Measurements from ENCODE around the gene RDH13. TPM values are rescaled to one million over a fixed set of nuclear protein-coding genes. Genes with fewer than 3 reads are reported as not detected.
"Not testable (repeated sequence)": the region's sequence is repeated elsewhere in the genome, so short reads cannot be mapped to it uniquely, and the experiment has no call there.

The RDH13 gene
- total RNA-seq, 1 donor from 2014 or later = 37.9 TPM

- peaks cover 4% of the 10 kb centered on the region for H3K36me3 Mint-ChIP-seq
- H3K27me3 Mint-ChIP-seq = no peaks in the 10 kb centered on the region
- H3K4me1 Mint-ChIP-seq (ENCODE audit: unreplicated experiment) = no peaks in the 10 kb centered on the region
- no peak for DNase-seq (ENCODE audit: extremely low spot score, unreplicated experiment)
- TF ChIP-seq, protein P1, sequence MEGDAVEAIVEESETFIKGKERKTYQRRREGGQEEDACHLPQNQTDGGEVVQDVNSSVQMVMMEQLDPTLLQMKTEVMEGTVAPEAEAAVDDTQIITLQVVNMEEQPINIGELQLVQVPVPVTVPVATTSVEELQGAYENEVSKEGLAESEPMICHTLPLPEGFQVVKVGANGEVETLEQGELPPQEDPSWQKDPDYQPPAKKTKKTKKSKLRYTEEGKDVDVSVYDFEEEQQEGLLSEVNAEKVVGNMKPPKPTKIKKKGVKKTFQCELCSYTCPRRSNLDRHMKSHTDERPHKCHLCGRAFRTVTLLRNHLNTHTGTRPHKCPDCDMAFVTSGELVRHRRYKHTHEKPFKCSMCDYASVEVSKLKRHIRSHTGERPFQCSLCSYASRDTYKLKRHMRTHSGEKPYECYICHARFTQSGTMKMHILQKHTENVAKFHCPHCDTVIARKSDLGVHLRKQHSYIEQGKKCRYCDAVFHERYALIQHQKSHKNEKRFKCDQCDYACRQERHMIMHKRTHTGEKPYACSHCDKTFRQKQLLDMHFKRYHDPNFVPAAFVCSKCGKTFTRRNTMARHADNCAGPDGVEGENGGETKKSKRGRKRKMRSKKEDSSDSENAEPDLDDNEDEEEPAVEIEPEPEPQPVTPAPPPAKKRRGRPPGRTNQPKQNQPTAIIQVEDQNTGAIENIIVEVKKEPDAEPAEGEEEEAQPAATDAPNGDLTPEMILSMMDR (conservative IDR thresholded peaks at IDR 0.05) = no peak
- no peaks in the 10 kb centered on the region for H3K9me3 Mint-ChIP-seq
- H3K27ac Mint-ChIP-seq = no peak overlapping the region
- H3K4me3 Mint-ChIP-seq = no peak overlapping the region
Measured at GRCh38 chr19:55042344-55042678, 20.6 kb downstream of the RDH13 start.

DNA sequence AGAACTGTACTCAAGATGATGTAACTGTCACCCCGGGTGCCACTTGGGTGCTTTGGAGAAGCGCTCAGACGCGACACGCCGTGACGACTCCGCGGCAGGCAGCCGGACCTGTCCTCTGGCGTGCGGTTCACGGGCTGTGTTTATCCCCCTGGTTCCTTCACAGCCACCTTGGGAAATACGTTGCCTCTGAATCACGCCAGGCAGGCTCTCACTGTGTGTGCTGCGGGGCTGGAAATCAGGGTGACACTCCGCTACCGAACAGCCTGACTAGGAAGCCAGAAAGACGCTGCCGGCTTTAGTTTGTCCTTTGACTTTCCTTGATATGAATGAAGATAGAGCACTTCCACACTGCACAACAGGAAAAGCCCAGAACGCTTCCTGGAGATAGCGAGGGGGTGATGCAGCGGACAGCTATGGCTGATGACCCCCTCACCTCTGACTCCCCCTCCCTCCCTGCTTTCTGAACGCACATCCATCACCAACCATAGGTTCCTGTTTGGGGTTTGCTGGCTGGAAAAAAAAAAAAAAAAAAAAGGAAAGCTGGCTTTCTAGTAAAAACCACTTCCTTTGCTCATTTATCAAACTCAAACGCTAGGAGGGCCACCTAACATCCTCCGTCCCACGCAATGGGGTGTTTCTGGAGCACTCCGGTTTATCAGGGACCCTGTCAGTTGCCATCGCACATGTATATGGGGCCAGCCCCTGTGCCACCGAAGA is 21.2 kb downstream of the RDH13 start:
- H3K27ac Mint-ChIP-seq = no peak overlapping the region
- H3K36me3 Mint-ChIP-seq = peaks cover 4% of the 10 kb centered on the region
- no peaks in the 10 kb centered on the region for H3K27me3 Mint-ChIP-seq
- TF ChIP-seq, protein P1 (conservative IDR thresholded peaks at IDR 0.05) = no peak
- H3K9me3 Mint-ChIP-seq = no peaks in the 10 kb centered on the region
- no peaks in the 10 kb centered on the region for H3K4me1 Mint-ChIP-seq (ENCODE audit: unreplicated experiment)
- no peak for DNase-seq (ENCODE audit: extremely low spot score, unreplicated experiment)
- no peak overlapping the region for H3K4me3 Mint-ChIP-seq

- H3K36me3 Mint-ChIP-seq = peaks cover 4% of the 10 kb centered on the region
Measured at GRCh38 chr19:55041244-55041626, 21.7 kb downstream of the RDH13 start.

DNA sequence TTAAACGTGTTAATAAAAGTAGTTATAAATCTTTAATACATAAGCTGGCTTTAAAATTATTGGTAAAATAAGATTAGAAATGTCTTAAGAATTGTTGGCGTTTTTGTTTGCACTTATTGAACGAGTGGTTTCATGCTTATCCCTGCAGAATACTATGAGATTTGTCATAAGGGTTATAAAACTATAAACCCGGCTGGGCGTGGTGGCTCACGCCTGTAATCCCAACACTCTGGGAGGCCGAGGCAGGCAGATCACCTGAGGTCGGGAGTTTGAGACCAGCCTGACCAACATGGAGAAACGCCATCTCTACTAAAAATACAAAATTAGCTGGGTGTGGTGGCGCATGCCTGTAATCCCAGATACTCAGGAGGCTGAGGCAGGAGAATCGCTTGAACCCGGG is 22.3 kb downstream of the RDH13 start:
- not testable (repeated sequence) for H3K9me3 Mint-ChIP-seq; H3K27me3 Mint-ChIP-seq; DNase-seq (ENCODE audit: extremely low spot score, unreplicated experiment); H3K36me3 Mint-ChIP-seq; H3K4me1 Mint-ChIP-seq (ENCODE audit: unreplicated experiment); H3K27ac Mint-ChIP-seq; H3K4me3 Mint-ChIP-seq

More at GRCh38 chr19:55041244-55041626, 21.7 kb downstream of the RDH13 start:
- Mint-ChIP-seq H3K27me3 (no peaks in the 10 kb centered on the region), H3K4me1 (ENCODE audit: unreplicated experiment) (no peaks in the 10 kb centered on the region), H3K4me3 (no peak overlapping the region), H3K9me3 (no peaks in the 10 kb centered on the region), H3K27ac (no peak overlapping the region)
- TF ChIP-seq, protein P1 (conservative IDR thresholded peaks at IDR 0.05) = no peak
- DNase-seq (ENCODE audit: extremely low spot score, unreplicated experiment) = no peak

- not testable (repeated sequence) for H3K27ac Mint-ChIP-seq; H3K36me3 Mint-ChIP-seq; H3K9me3 Mint-ChIP-seq; H3K4me1 Mint-ChIP-seq (ENCODE audit: unreplicated experiment); H3K27me3 Mint-ChIP-seq; H3K4me3 Mint-ChIP-seq; DNase-seq (ENCODE audit: extremely low spot score, unreplicated experiment)
Measured at GRCh38 chr19:55037603-55038002, 25.3 kb downstream of the RDH13 start.

DNA sequence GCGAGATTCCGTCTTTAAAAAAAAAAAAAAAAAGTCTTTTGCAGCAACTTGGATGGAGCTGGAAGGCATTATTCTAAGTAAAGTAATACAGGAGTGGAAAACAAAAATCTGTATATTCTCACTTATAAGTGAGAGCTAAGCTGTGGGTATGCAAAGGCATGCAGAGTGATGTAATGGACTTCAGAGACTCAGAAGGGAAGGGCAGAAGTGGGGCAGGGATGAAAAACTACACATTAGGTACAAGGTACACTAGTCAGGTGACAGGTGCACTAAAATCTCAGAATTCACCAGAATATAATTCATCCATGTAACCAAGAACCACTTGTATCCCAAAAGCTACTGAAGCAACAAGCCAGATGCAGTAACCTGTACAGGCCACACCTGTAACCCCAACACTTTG is 26.9 kb downstream of the RDH13 start:
- TF ChIP-seq, protein P1 (conservative IDR thresholded peaks at IDR 0.05) = no peak
- peaks cover 4% of the 10 kb centered on the region for H3K36me3 Mint-ChIP-seq
- H3K4me1 Mint-ChIP-seq (ENCODE audit: unreplicated experiment) = no peaks in the 10 kb centered on the region
- no peak for DNase-seq (ENCODE audit: extremely low spot score, unreplicated experiment)
- H3K9me3 Mint-ChIP-seq = no peaks in the 10 kb centered on the region
- no peaks in the 10 kb centered on the region for H3K27me3 Mint-ChIP-seq
- H3K27ac Mint-ChIP-seq = no peak overlapping the region
- no peak overlapping the region for H3K4me3 Mint-ChIP-seq

GRCh38 chr19:55034751-55035150 is 28.2 kb downstream of the RDH13 start:
- H3K4me3 Mint-ChIP-seq = no peak overlapping the region
- no peaks in the 10 kb centered on the region for H3K4me1 Mint-ChIP-seq (ENCODE audit: unreplicated experiment)
- peaks cover 2% of the 10 kb centered on the region for H3K36me3 Mint-ChIP-seq
- no peaks in the 10 kb centered on the region for H3K9me3 Mint-ChIP-seq
- no peaks in the 10 kb centered on the region for H3K27me3 Mint-ChIP-seq
- H3K27ac Mint-ChIP-seq = no peak overlapping the region
- DNase-seq (ENCODE audit: extremely low spot score, unreplicated experiment) = no peak
- TF ChIP-seq, protein P1 (conservative IDR thresholded peaks at IDR 0.05) = no peak

GRCh38 chr19:55032976-55033643 is 29.8 kb downstream of the RDH13 start:
- DNase-seq (ENCODE audit: extremely low spot score, unreplicated experiment); H3K9me3 Mint-ChIP-seq; H3K36me3 Mint-ChIP-seq; H3K27ac Mint-ChIP-seq; H3K4me3 Mint-ChIP-seq; H3K27me3 Mint-ChIP-seq; H3K4me1 Mint-ChIP-seq (ENCODE audit: unreplicated experiment): not testable (repeated sequence)
